Measurements from ENCODE around the gene FDCSP.

FDCSP gene

DNA sequence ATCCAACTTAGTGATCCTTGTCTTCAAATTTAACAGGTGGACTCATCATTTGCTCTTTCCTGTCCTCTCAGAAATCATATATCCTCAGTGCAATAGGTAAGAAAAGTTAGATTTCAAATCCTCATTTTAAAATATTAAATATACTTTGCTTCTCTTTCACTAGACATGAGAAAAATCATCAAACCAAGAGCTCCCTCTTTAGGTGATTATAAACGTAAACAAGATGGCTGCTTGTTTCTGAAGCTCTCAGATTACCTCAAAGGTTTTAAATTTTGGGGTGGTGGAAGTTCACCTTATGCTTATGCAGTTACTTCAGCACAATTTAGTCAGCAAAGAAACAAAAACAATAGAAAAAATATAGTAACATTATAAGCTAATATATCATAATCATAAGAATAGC lies 43.8 kb downstream of the FDCSP start:
- H3K79me2 ChIP-seq (ENCODE audit: insufficient read depth, low read length) = no peaks in the 10 kb centered on the region
- no peaks in the 10 kb centered on the region for H3K9me2 ChIP-seq (replicated peaks; ENCODE audit: insufficient read depth, low read length)
- no peak overlapping the region for H3K4me3 ChIP-seq (ENCODE audit: insufficient read depth, low read length, poor library complexity, severe bottlenecking)
- no peaks in the 10 kb centered on the region for H3K9me3 ChIP-seq (ENCODE audit: insufficient read depth, low read length)
- TF ChIP-seq EZH2phosphoT487 (conservative IDR thresholded peaks at IDR 0.05; ENCODE audit: low read length) = no peak
- TF ChIP-seq, protein P1, sequence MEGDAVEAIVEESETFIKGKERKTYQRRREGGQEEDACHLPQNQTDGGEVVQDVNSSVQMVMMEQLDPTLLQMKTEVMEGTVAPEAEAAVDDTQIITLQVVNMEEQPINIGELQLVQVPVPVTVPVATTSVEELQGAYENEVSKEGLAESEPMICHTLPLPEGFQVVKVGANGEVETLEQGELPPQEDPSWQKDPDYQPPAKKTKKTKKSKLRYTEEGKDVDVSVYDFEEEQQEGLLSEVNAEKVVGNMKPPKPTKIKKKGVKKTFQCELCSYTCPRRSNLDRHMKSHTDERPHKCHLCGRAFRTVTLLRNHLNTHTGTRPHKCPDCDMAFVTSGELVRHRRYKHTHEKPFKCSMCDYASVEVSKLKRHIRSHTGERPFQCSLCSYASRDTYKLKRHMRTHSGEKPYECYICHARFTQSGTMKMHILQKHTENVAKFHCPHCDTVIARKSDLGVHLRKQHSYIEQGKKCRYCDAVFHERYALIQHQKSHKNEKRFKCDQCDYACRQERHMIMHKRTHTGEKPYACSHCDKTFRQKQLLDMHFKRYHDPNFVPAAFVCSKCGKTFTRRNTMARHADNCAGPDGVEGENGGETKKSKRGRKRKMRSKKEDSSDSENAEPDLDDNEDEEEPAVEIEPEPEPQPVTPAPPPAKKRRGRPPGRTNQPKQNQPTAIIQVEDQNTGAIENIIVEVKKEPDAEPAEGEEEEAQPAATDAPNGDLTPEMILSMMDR (IDR thresholded peaks at IDR 0.05; ENCODE audit: insufficient read depth, low read length, poor library complexity, severe bottlenecking) = no peak
- H4K20me1 ChIP-seq (ENCODE audit: low read depth, low read length) = no peaks in the 10 kb centered on the region
- no peak overlapping the region for H3K4me2 ChIP-seq (ENCODE audit: low read depth, low read length, poor library complexity, severe bottlenecking)
- no peak overlapping the region for H3K27ac ChIP-seq (ENCODE audit: low read depth, low read length)
- H3K27me3 ChIP-seq (ENCODE audit: low read length) = no peaks in the 10 kb centered on the region
- no peak overlapping the region for H2AFZ ChIP-seq (ENCODE audit: low read depth, low read length, severe bottlenecking)
- H3K36me3 ChIP-seq (ENCODE audit: low read length) = no peaks in the 10 kb centered on the region
- H3F3A ChIP-seq (ENCODE audit: insufficient read depth) = no peaks in the 10 kb centered on the region
- no peak overlapping the region for H3K9ac ChIP-seq (ENCODE audit: low read length)

- no peaks in the 10 kb centered on the region for H3K36me3 ChIP-seq (ENCODE audit: low read length)
- no peaks in the 10 kb centered on the region for H3K79me2 ChIP-seq (ENCODE audit: insufficient read depth, low read length)
- no peaks in the 10 kb centered on the region for H3F3A ChIP-seq (ENCODE audit: insufficient read depth)
- no peaks in the 10 kb centered on the region for H3K27me3 ChIP-seq (ENCODE audit: low read length)
- TF ChIP-seq, protein P1 (IDR thresholded peaks at IDR 0.05; ENCODE audit: insufficient read depth, low read length, poor library complexity, severe bottlenecking) = no peak
- TF ChIP-seq EZH2phosphoT487 (conservative IDR thresholded peaks at IDR 0.05; ENCODE audit: low read length) = no peak
- no peak overlapping the region for H3K4me3 ChIP-seq (ENCODE audit: insufficient read depth, low read length, poor library complexity, severe bottlenecking)
- H4K20me1 ChIP-seq (ENCODE audit: low read depth, low read length) = no peaks in the 10 kb centered on the region
- no peak overlapping the region for H3K4me2 ChIP-seq (ENCODE audit: low read depth, low read length, poor library complexity, severe bottlenecking)
- H3K9me3 ChIP-seq (ENCODE audit: insufficient read depth, low read length) = no peaks in the 10 kb centered on the region
- H2AFZ ChIP-seq (ENCODE audit: low read depth, low read length, severe bottlenecking) = no peak overlapping the region
- H3K9ac ChIP-seq (ENCODE audit: low read length) = no peak overlapping the region
- no peaks in the 10 kb centered on the region for H3K9me2 ChIP-seq (replicated peaks; ENCODE audit: insufficient read depth, low read length)
- H3K27ac ChIP-seq (ENCODE audit: low read depth, low read length) = no peak overlapping the region
These were observed 51.2 kb downstream of the FDCSP start for GRCh38 chr4:70277121-70277520.

DNA sequence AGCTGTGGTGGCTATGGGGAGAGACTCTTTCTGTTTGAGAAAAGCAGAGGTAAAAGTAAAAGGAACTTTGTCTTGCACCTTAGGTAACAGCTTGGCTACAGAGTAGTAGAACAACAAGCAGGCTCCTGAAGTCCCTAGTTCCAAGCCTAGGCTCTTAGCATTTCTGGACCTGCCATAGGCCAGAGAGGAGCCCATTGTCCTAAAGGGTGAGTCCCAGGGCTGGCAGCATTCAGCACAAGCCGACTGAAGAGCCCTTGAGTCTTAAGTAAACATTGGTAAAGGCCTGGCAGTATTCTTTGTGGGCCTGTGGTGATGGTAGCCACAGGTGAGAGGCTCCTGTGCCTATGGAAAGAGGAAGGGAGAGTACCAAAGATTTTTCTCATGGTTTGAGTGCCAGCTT lies 54.6 kb downstream of the FDCSP start:
- H3K4me2 ChIP-seq (ENCODE audit: low read depth, low read length, poor library complexity, severe bottlenecking) = no peak overlapping the region
- no peak overlapping the region for H2AFZ ChIP-seq (ENCODE audit: low read depth, low read length, severe bottlenecking)
- no peaks in the 10 kb centered on the region for H3K9me2 ChIP-seq (replicated peaks; ENCODE audit: insufficient read depth, low read length)
- H3K27me3 ChIP-seq (ENCODE audit: low read length) = no peaks in the 10 kb centered on the region
- H3K27ac ChIP-seq (ENCODE audit: low read depth, low read length) = no peak overlapping the region
- no peaks in the 10 kb centered on the region for H3K9me3 ChIP-seq (ENCODE audit: insufficient read depth, low read length)
- no peaks in the 10 kb centered on the region for H3K36me3 ChIP-seq (ENCODE audit: low read length)
- H3K9ac ChIP-seq (ENCODE audit: low read length) = no peak overlapping the region
- no peaks in the 10 kb centered on the region for H3K79me2 ChIP-seq (ENCODE audit: insufficient read depth, low read length)
- no peaks in the 10 kb centered on the region for H3F3A ChIP-seq (ENCODE audit: insufficient read depth)
- no peak overlapping the region for H3K4me3 ChIP-seq (ENCODE audit: insufficient read depth, low read length, poor library complexity, severe bottlenecking)
- TF ChIP-seq, protein P1 (IDR thresholded peaks at IDR 0.05; ENCODE audit: insufficient read depth, low read length, poor library complexity, severe bottlenecking) = no peak
- TF ChIP-seq EZH2phosphoT487 (conservative IDR thresholded peaks at IDR 0.05; ENCODE audit: low read length) = no peak
- H4K20me1 ChIP-seq (ENCODE audit: low read depth, low read length) = no peaks in the 10 kb centered on the region
